Kidney (tissue), 2 donors: Measurements from ENCODE around the gene DEK. TPM values are rescaled to one million over a fixed set of nuclear protein-coding genes. Genes with fewer than 3 reads are reported as not detected.

Source experiments
- polyA plus RNA-seq: library from polyadenylated mRNA; stranded (reverse); fragments of 350-450 nt; fragmentation: Illumina TruSeq; extraction: RNeasy Lipid Tissue Mini Kit (QIAGEN cat#74804); gene quantifications from one replicate; pipeline ENCODE4 v1.2.3, GENCODE V29; 2014; ENCODE audit warnings: low read depth, low replicate concordance; ENCODE audit not compliant: insufficient read depth
- total RNA-seq: library from RNA; stranded (reverse); fragmentation: NEBNext Ultra II Directional; extraction: Animal tissue kit (Norgen Biotek cat#: 25700); gene quantifications from one replicate; pipeline ENCODE4 v1.2.1, GENCODE V29; 2021
- donor health status: DM: yes; HTN: yes; CAD: no.

DEK gene
- total and polyA plus RNA-seq, 2 donors from 2014 or later: 23.7 to 67.2 TPM

Other genes starting within 250 kb of the DEK start
- 2.0 TPM for gene NHLRC1, start 141.9 kb downstream of the DEK start, total RNA-seq
- 1.8 TPM for gene NHLRC1, start 141.9 kb downstream of the DEK start, polyA plus RNA-seq
- gene TPMT, start 109.5 kb downstream of the DEK start, total RNA-seq: 21.8 TPM
- gene TPMT, start 109.5 kb downstream of the DEK start, polyA plus RNA-seq: 67.8 TPM
- gene KDM1B, start 109.1 kb downstream of the DEK start, total RNA-seq: 20.5 TPM
- gene KDM1B, start 109.1 kb downstream of the DEK start, polyA plus RNA-seq: 3.9 TPM
- gene RNF144B, start 122.8 kb upstream of the DEK start, total RNA-seq: 153 TPM
- gene RNF144B, start 122.8 kb upstream of the DEK start, polyA plus RNA-seq: 9.4 TPM